PC-9 (cell line): Measurements from ENCODE around the gene ZDHHC8.

Experiments used
- CTCF ChIP-seq: fragments of 200-600 bp; sonication (generic); conservative IDR thresholded peaks from 2 replicates; pipeline ENCODE4 v1.6.1; 2017; ENCODE audit warnings: mixed run types, antibody characterized with exemption, mild to moderate bottlenecking, moderate library complexity
- EZH2 ChIP-seq: fragments of 200-600 bp; sonication (generic); IDR thresholded peaks from 2 replicates; pipeline ENCODE4 v1.8.0; 2017; ENCODE audit warnings: antibody characterized with exemption, low read depth

- no peak for TF ChIP-seq CTCF
- no peak for TF ChIP-seq EZH2
Measured at GRCh38 chr22:20116376-20116950, 15.1 kb upstream of the ZDHHC8 start.
